Right lobe of liver (tissue), 4 donors: ENCODE data around the gene ANO9.

Source experiments
- POLR2A ChIP-seq: fragments of 450-650 bp; IDR thresholded peaks from one replicate; pipeline ENCODE4 v1.6.1; 2017; ENCODE audit warnings: antibody characterized with exemption, mild to moderate bottlenecking
- TF ChIP-seq, protein P1 (sequence below), 4 donors: fragments of 200-600 bp in 3 of 4; fragments of 450-650 bp in 1 of 4; IDR thresholded peaks; one replicate each; pipeline versions ENCODE4 v1.5.1 to v1.8.0; 2016 to 2022; ENCODE audit warnings: antibody characterized with exemption in 4 of 4, mild to moderate bottlenecking in 2 of 4
- donor health status: DM: no; HTN: no; CAD: no.
- donor health status: DM: no; HTN: no; CAD: no.
- donor health status: DM: no; HTN: yes; CAD: no.

DNA sequence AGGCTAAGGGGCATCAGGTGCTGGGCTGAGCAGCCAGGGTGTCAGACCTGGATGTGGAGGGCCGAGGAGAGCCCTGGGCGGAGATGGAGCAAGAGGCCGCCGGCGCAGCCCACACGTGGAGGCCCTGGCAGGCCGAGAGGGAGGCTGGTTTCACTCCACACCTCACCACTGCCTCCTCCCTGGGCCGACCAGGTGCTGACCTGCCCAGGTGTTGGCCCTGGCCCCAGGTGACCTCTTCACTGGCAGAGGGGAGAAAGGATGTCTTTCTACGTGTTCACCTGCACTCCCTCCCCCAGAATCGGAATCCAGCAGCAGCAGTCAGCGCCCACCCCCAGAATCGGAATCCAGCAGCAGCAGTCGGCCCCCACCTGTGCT is 781 bp downstream of the ANO9 start:
- no peak for TF ChIP-seq POLR2A
- TF ChIP-seq, protein P1, sequence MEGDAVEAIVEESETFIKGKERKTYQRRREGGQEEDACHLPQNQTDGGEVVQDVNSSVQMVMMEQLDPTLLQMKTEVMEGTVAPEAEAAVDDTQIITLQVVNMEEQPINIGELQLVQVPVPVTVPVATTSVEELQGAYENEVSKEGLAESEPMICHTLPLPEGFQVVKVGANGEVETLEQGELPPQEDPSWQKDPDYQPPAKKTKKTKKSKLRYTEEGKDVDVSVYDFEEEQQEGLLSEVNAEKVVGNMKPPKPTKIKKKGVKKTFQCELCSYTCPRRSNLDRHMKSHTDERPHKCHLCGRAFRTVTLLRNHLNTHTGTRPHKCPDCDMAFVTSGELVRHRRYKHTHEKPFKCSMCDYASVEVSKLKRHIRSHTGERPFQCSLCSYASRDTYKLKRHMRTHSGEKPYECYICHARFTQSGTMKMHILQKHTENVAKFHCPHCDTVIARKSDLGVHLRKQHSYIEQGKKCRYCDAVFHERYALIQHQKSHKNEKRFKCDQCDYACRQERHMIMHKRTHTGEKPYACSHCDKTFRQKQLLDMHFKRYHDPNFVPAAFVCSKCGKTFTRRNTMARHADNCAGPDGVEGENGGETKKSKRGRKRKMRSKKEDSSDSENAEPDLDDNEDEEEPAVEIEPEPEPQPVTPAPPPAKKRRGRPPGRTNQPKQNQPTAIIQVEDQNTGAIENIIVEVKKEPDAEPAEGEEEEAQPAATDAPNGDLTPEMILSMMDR (IDR thresholded peaks at IDR 0.05), result no peak
